NCI-H2081 (cell line): ENCODE data around the gene ITGAE.
"Not testable (repeated sequence)": the region's sequence is repeated elsewhere in the genome, so short reads cannot be mapped to it uniquely, and the experiment has no call there.

Source experiments
- DNase-seq, 2 experiments: peaks; one replicate each; lab custom pipeline; 2025; lab: John Stamatoyannopoulos, UW

ITGAE gene

GRCh38 chr17:3761036-3761917, 39.7 kb downstream of the ITGAE start:
- DNase-seq = no peak

- DNase-seq = no peak
Measured at GRCh38 chr17:3759597-3760216, 41.3 kb downstream of the ITGAE start.

DNA sequence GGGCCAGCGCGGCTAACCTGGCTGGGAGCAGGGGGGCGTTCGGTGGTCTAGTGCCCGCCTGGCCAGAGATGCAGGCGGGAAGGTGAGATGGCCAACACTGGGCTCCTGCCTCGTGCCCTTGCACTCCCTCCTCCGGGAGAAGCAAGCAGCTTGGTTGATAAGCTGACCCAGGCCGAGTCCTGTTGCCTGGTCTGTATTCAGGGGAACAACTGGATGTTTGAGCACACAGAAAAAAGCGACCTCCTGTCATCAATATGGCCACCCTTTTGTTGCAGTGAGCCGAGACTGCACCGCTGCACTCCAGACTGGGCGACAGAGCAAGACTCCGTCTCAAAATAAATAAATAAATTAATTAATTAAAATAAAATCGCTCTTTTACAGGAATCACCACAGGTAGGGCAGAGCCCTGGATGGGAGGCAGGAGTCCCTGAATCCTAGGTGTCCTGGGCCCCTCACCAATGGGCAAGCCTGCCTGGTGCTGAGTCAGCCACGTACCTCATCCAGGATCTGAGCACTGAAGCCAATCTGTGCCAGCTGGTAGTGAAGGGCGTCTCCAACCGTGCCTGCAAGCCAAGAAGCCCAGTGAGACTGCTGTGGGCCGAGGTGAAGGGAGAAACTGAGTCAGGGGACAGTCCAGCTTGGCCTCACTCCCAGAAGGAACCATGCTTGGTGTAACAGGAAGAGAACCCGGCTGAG, 45.5 kb downstream of the ITGAE start:
- DNase-seq = no peak

DNA sequence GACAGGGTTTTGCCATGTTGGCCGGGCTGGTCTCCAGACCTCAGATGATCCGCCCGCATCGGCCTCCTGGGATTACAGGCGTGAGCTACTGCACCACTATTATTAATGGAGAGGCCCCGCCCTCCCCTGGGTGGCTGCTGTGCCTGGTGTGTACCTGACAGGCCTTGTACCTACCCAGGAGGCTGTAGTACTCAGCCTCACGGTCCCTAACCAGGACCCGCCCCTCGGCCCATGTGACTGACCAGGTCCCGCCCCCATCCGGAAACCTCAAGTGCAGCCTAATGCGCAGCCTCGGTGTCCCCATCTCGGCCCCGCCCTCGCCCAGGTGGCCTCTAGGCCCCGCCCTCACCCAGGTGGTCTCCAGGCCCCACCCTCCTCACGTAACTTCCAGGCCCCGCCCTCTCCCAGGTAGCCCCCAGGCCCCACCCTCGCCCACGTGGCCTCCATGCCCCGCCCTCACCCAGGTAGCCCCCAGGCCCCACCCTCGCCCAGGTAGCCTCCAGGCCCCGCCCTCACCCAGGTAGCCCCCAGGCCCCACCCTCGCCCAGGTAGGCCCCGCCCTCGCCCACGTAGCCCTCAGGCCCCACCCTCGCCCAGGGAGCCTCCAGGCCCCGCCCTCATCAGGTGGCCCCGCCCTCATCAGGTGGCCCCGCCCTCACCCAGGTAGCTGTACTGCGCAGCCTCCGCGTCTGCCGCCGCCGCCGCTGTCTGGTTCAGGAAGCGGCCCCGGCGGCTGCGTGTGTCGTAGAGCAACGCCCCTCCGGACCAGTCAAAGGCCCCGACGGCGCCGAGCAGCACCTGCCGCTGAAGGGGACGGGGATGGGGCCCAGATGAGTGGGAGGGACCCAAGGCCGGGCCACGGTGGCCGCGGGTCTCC, 46.3 kb downstream of the ITGAE start:
- peak; percentile 84 to 92 for DNase-seq

GRCh38 chr17:3754066-3754457, 46.9 kb downstream of the ITGAE start:
- DNase-seq = no peak

DNA sequence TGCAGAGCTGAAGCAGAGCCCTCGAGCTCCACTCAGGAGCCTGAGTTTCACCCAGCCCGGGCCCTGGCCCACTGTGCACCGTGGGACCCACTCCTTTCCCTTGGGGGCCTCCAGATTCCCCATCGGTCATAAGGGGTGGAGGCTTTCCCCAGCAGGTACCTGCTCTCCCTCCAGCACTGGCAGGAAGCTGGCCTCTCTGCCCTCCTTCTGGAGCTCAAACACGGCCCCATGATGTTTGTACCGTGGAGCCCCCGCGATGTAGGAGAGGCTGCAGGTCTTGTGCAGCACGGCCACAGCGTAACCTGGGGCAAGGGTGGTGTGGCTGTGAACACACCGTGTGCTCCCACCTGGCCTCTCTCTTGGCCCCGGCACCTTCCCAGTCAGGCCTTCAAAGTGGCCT, 47.4 kb downstream of the ITGAE start:
- no peak for DNase-seq

- no peak for DNase-seq
Measured at GRCh38 chr17:3751836-3752235, 49.2 kb downstream of the ITGAE start.

DNA sequence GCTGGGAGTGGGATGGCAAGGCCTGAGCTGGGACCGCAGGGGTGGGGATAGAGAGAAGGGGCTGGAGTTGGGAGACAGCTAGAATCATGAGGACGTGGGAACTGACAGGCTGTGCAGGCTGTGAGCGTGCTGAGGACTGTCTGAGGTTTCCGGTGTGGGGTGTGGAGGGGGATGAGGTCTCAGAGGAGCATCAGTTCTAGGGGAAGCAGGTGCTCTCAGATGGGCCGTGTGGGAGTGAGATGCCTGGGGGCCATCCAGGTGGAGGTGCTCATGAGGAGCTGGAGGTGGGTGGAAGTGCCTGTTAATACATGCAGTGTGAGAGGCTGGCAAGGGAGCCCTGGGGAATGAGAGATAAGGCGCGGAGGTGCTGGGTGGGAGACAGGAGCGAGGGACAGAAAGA, 50.1 kb downstream of the ITGAE start:
- DNase-seq = no peak

GRCh38 chr17:3750296-3750695, 50.7 kb downstream of the ITGAE start:
- DNase-seq = no peak

GRCh38 chr17:3748576-3748975, 52.4 kb downstream of the ITGAE start:
- DNase-seq = no peak

GRCh38 chr17:3747805-3748204, 53.2 kb downstream of the ITGAE start:
- DNase-seq = no peak

- DNase-seq = no peak
Measured at GRCh38 chr17:3745071-3745470, 55.9 kb downstream of the ITGAE start.

- no peak for DNase-seq
Measured at GRCh38 chr17:3744014-3744413, 57.0 kb downstream of the ITGAE start.

DNA sequence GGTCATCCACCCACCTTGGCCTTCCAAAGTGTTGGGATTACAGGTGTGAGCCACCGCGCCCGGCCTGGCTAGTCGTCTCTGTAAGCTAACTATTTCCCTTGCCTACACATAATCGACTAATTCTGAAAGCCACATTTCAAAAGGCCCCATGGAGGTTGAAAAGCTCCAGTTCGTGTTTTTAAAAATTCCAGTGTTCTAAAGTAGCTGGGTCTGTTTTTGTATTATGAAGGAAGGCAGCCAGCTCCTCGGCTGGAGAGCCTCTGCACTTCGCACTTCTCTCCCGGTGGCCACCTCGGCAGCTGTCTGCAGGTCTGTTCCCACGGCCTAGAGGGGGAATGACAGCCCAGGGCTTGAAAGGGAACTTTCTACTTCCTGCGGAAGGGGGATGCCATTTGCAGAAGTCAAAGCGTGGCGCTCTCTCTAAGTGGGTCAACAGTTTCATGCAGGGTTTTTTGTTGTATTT, 60.3 kb downstream of the ITGAE start:
- no peak for DNase-seq

- no peak for DNase-seq
Measured at GRCh38 chr17:3739422-3740124, 61.4 kb downstream of the ITGAE start.

- peak in 1 of 2 experiments; percentile 21 for DNase-seq
Measured at GRCh38 chr17:3738562-3739295, 62.3 kb downstream of the ITGAE start.

GRCh38 chr17:3735515-3735914, 65.5 kb downstream of the ITGAE start:
- no peak for DNase-seq

DNA sequence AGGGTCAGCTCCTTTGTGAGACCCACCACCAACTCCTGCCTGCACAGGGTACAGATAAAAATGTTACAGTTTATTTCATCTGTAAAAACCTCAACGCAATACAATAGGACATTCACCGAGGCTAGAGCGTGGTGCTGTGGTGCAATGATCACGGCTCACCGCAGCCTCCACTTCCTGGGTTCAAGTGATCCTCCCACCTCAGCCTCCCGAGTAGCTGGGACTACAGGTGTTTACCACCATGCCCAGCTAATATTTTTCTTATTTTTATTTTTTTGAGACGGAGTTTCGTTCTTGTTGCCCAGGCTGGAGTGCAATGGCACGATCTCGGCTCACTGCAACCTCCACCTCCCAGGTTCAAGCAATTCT, 66.1 kb downstream of the ITGAE start:
- not testable (repeated sequence) for DNase-seq

GRCh38 chr17:3732210-3732621, 68.8 kb downstream of the ITGAE start:
- DNase-seq = no peak

DNA sequence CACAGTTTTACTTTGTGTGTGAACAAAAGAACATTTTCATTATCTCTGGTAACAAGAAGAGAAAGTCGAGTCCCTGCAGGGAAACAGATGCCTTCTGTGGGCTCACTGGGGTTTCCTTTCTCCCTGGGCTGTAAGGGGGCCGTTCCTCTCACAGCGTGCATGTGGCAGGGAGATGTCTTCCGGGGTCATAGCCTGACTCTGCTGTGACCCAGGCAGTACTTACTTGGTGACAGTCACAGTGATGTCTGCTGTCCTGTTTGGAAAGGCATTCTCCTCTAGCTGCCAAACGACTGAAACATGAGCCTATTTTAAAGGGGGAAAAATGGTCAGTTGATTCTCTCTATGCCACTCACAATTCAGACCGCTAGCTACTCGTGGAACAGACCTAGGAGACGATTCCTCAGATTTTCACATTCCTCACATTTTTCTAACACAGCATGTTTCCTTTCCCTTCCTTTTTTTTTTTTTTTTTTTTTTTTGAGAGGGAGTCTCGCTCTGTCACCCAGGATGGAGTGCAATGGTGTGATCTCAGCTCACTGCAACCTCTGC, 70.0 kb downstream of the ITGAE start:
- DNase-seq = no peak
